IMR-90 (cell line): ENCODE measurements around the gene CCT7. TPM values are rescaled to one million over a fixed set of nuclear protein-coding genes. Genes with fewer than 3 reads are reported as not detected.

Source experiments
- ATAC-seq: fragments of 200-7000 bp; cut with Tn5 transposase; 2 replicates; pipeline ENCODE4 v1.9.1; 2020; ENCODE audit warnings: low read depth, mild to moderate bottlenecking, moderate library complexity
- BruUV-seq: library from RNA; stranded (reverse); fragments of 400-500 nt; replicated peaks from 2 replicates; lab custom pipeline; 2021; lab: Mats Ljungman, UMichigan
- CTCF ChIA-PET: fragments of 300-600 bp; formaldehyde crosslinking; extraction: SDS; loops from one replicate; lab custom pipeline; 2021; ENCODE audit warnings: antibody characterized with exemption; lab: Yijun Ruan, JAX
- POLR2A ChIA-PET: fragments of 300-600 bp; sonication (Branson Sonifier 250); formaldehyde crosslinking; loops from one replicate; lab custom pipeline; 2022; ENCODE audit warnings: antibody characterized with exemption; ENCODE audit not compliant: unreplicated experiment; lab: Charles Lee
- DNase-seq: peaks from one replicate; pipeline ENCODE4 v3.0.0; 2013
- H2AFZ ChIP-seq: replicated peaks from 2 replicates; pipeline ENCODE3; 2013; ENCODE audit warnings: low read length, mild to moderate bottlenecking; ENCODE audit not compliant: poor library complexity
- H2AK5ac ChIP-seq: 2 replicates; pipeline ENCODE4 v1.6.1; 2013; ENCODE audit warnings: low read depth, low read length, inconsistent platforms
- H2AK9ac ChIP-seq: replicated peaks from 2 replicates; pipeline ENCODE3; 2013; ENCODE audit warnings: mild to moderate bottlenecking, low read depth, low read length, moderate library complexity; ENCODE audit not compliant: poor library complexity
- H2BK120ac ChIP-seq: 2 replicates; pipeline ENCODE4 v1.6.1; 2013; ENCODE audit warnings: low read depth, low read length, inconsistent platforms
- H2BK15ac ChIP-seq: 3 replicates; pipeline ENCODE4 v1.6.1; 2013; ENCODE audit warnings: low read depth, low read length, inconsistent platforms
- H2BK20ac ChIP-seq: 2 replicates; pipeline ENCODE4 v1.6.1; 2013; ENCODE audit warnings: low read depth, mild to moderate bottlenecking, inconsistent platforms, low read length, moderate library complexity
- H2BK5ac ChIP-seq: 2 replicates; pipeline ENCODE4 v1.6.1; 2013; ENCODE audit warnings: mild to moderate bottlenecking, low read depth, low read length, inconsistent platforms; ENCODE audit not compliant: poor library complexity, severe bottlenecking
- H3K14ac ChIP-seq: replicated peaks from 2 replicates; pipeline ENCODE4 v1.6.1; 2013; ENCODE audit warnings: low read depth, low read length, inconsistent platforms
- H3K18ac ChIP-seq: 2 replicates; pipeline ENCODE4 v1.6.1; 2013; ENCODE audit warnings: low read depth, low read length, control low read depth
- H3K23ac ChIP-seq: 2 replicates; pipeline ENCODE4 v1.6.1; 2013; ENCODE audit warnings: low read depth, low read length, inconsistent platforms
- H3K27ac ChIP-seq: 2 replicates; pipeline ENCODE4 v1.5.1; 2013; ENCODE audit warnings: mild to moderate bottlenecking, control low read depth, low read length; ENCODE audit not compliant: insufficient read depth
- H3K27me3 ChIP-seq: 2 replicates; pipeline ENCODE4 v1.6.1; 2013; ENCODE audit warnings: low read length; ENCODE audit not compliant: control insufficient read depth, insufficient read depth
- H3K36me3 ChIP-seq: 2 replicates; pipeline ENCODE4 v1.6.1; 2013; ENCODE audit warnings: low read length, mixed read lengths; ENCODE audit not compliant: control insufficient read depth, insufficient read depth
- H3K4ac ChIP-seq: 2 replicates; pipeline ENCODE4 v1.6.1; 2013; ENCODE audit warnings: low read depth, low read length, inconsistent platforms
- H3K4me1 ChIP-seq: 2 replicates; pipeline ENCODE4 v1.6.1; 2013; ENCODE audit warnings: low read length, mixed read lengths; ENCODE audit not compliant: control insufficient read depth, insufficient read depth
- H3K4me2 ChIP-seq: 2 replicates; pipeline ENCODE4 v1.6.1; 2013; ENCODE audit warnings: low read depth, mild to moderate bottlenecking, control low read depth, low read length, moderate library complexity
- H3K4me3 ChIP-seq: 2 replicates; pipeline ENCODE4 v1.5.1; 2013; ENCODE audit warnings: low read depth, mild to moderate bottlenecking, control low read depth, low read length, moderate library complexity; ENCODE audit not compliant: insufficient read depth
- H3K56ac ChIP-seq: 2 replicates; pipeline ENCODE4 v1.6.1; 2013; ENCODE audit warnings: low read length, inconsistent platforms; ENCODE audit not compliant: insufficient read depth; ENCODE audit errors: extremely low read depth
- H3K79me1 ChIP-seq, 2 experiments: 2 replicates each; pipeline ENCODE4 v1.6.1; 2013; ENCODE audit warnings: low read length in 2 of 2, inconsistent platforms in 1 of 2, low read depth in 1 of 2
- H3K9ac ChIP-seq: 2 replicates; pipeline ENCODE4 v1.6.1; 2013; ENCODE audit warnings: low read depth, low read length, control low read depth
- H3K9me1 ChIP-seq: 2 replicates; pipeline ENCODE4 v1.6.1; 2013; ENCODE audit warnings: low read length, inconsistent platforms; ENCODE audit not compliant: insufficient read depth
- H3K9me3 ChIP-seq: 2 replicates; pipeline ENCODE4 v1.6.1; 2013; ENCODE audit warnings: low read length; ENCODE audit not compliant: control insufficient read depth, insufficient read depth
- H4K20me1 ChIP-seq: 2 replicates; pipeline ENCODE4 v1.6.1; 2013; ENCODE audit warnings: low read length, inconsistent platforms; ENCODE audit not compliant: insufficient read depth
- H4K5ac ChIP-seq: 2 replicates; pipeline ENCODE4 v1.6.1; 2013; ENCODE audit warnings: mild to moderate bottlenecking, low read depth, low read length, control low read depth
- H4K8ac ChIP-seq, 2 experiments: 2 replicates each; pipeline ENCODE4 v1.6.1; 2013; ENCODE audit warnings: low read depth in 2 of 2, low read length in 2 of 2, control low read depth in 1 of 2, inconsistent platforms in 1 of 2
- H4K91ac ChIP-seq: 2 replicates; pipeline ENCODE4 v1.6.1; 2013; ENCODE audit warnings: low read depth, low read length, inconsistent platforms; ENCODE audit not compliant: insufficient read depth
- CTCF ChIP-seq: conservative IDR thresholded peaks from 2 replicates; pipeline ENCODE4 v1.5.1; 2012; ENCODE audit warnings: mild to moderate bottlenecking, low read depth, low read length, improper control_type of control experiment
- ELK1 ChIP-seq: fragments of 150-350 bp; IDR thresholded peaks from 2 replicates; pipeline ENCODE4 v1.6.1; 2016; ENCODE audit warnings: low read depth, mild to moderate bottlenecking, low read length, moderate library complexity, borderline replicate concordance
- FOS ChIP-seq: fragments of 150-350 bp; IDR thresholded peaks from 2 replicates; pipeline ENCODE4 v1.6.1; 2016; ENCODE audit warnings: low read depth, low read length
- MAFK ChIP-seq: IDR thresholded peaks from 2 replicates; pipeline ENCODE4 v1.6.1; 2012; ENCODE audit warnings: low read depth, low read length, improper control_type of control experiment
- MXI1 ChIP-seq: IDR thresholded peaks from 2 replicates; pipeline ENCODE4 v1.6.1; 2012; ENCODE audit warnings: low read depth, mild to moderate bottlenecking, low read length, moderate library complexity, borderline replicate concordance
- POLR2A ChIP-seq: IDR thresholded peaks from 2 replicates; pipeline ENCODE4 v1.6.1; 2012; ENCODE audit warnings: mild to moderate bottlenecking, low read depth, low read length
- RAD21 ChIP-seq: IDR thresholded peaks from 2 replicates; pipeline ENCODE4 v1.6.1; 2012; ENCODE audit warnings: low read length, improper control_type of control experiment
- RCOR1 ChIP-seq: IDR thresholded peaks from 2 replicates; pipeline ENCODE4 v1.6.1; 2012; ENCODE audit warnings: mild to moderate bottlenecking, low read length, improper control_type of control experiment; ENCODE audit not compliant: insufficient replicate concordance
- WGBS, 2 experiments: methylation state at CpG; one replicate each; pipeline versions ENCODE4 v1.1.5 to v1.1.7; 2013; ENCODE audit warnings: missing lambda C conversion rate in 2 of 2; ENCODE audit not compliant: insufficient read length in 1 of 2; ENCODE audit errors: extremely low coverage in 2 of 2; 5-methylcytosine and 5-hydroxymethylcytosine counted together
- dilution Hi-C: fragments of 300-500 bp; cut with HindIII; formaldehyde crosslinking; loops from one replicate; pipeline ENCODE4 v1.14.3; 2018; ENCODE audit warnings: low sequenced_read_pairs; ENCODE audit not compliant: unreplicated experiment
- in situ Hi-C: fragments of 300-500 bp; cut with MboI; formaldehyde crosslinking; loops from 3 replicates; pipeline ENCODE4 v1.14.3; 2019; ENCODE audit warnings: low sequenced_read_pairs, inconsistent platforms, mixed read lengths
- intact Hi-C: fragments of 100-400 bp; cut with micrococcal nuclease; formaldehyde crosslinking; loops from 2 replicates; pipeline ENCODE4 v1.10.0; 2022
- polyA plus RNA-seq, 3 experiments: library from polyadenylated mRNA; depleted of rRNA; stranded (reverse); fragments of >200 nt; gene quantifications; 2 replicates each; pipeline ENCODE4 v1.2.3, GENCODE V29; 2012; ENCODE audit warnings: low replicate concordance in 1 of 3
- total RNA-seq: library from RNA; depleted of rRNA; stranded (reverse); fragments of >200 nt; gene quantifications from 2 replicates; pipeline ENCODE4 v1.2.3, GENCODE V29; 2012

The CCT7 gene
- total and polyA plus RNA-seq, 2 of the 4 experiments (the other 2 are of a cell fraction): 321 to 575 TPM

GRCh38 chr2:73282924-73283544, 48.9 kb downstream of the CCT7 start:
- H3K18ac ChIP-seq: no peak overlapping the region
- dilution Hi-C loops (no loop called here), in situ Hi-C loops (no loop called here), intact Hi-C loops (no loop called here)
- H3K79me1 ChIP-seq: peaks cover 0 to 4% of the 10 kb centered on the region in 2 experiments; a peak in 2 of 4 replicates
- peak overlapping the region; percentile 97 for H3K4me2 ChIP-seq
- H3K23ac ChIP-seq: no peak overlapping the region
- DNase-seq (no peak), ATAC-seq (no peak)
- CTCF ChIA-PET: no interaction called here
- peaks cover 12% of the 10 kb centered on the region for H3K27me3 ChIP-seq
- no peak overlapping the region for H4K8ac ChIP-seq
- no peak overlapping the region for H3K4ac ChIP-seq
- no peak overlapping the region for H3K27ac ChIP-seq
- H2AK9ac ChIP-seq: no peak overlapping the region
- no peaks in the 10 kb centered on the region for H3K9me3 ChIP-seq
- H2BK20ac ChIP-seq: no peak overlapping the region
- no peaks in the 10 kb centered on the region for H4K20me1 ChIP-seq
- no peak overlapping the region for H2BK15ac ChIP-seq
- no peak overlapping the region for H2BK120ac ChIP-seq
- H3K56ac ChIP-seq: no peak overlapping the region
- TF ChIP-seq FOS (no peak), POLR2A (no peak), CTCF (no peak), MXI1 (no peak), MAFK (no peak), ELK1 (no peak), RAD21 (no peak), RCOR1 (no peak)
- H3K9ac ChIP-seq: no peak overlapping the region
- H4K91ac ChIP-seq: no peak overlapping the region
- H4K5ac ChIP-seq: no peak overlapping the region
- H3K14ac ChIP-seq: no peak overlapping the region
- no peaks in the 10 kb centered on the region for H3K36me3 ChIP-seq
- H2BK5ac ChIP-seq: no peak overlapping the region
- H3K9me1 ChIP-seq: no peaks in the 10 kb centered on the region
- peak overlapping the region; percentile 63 for H3K4me3 ChIP-seq
- H2AK5ac ChIP-seq: no peak overlapping the region
- H3K4me1 ChIP-seq: peaks cover 3% of the 10 kb centered on the region; the same call in 1 of the 2 replicates
- WGBS, 2 experiments: no CpG with 5 or more reads among the region's 5 CpGs
- peak overlapping the region; percentile 18 for H2AFZ ChIP-seq
- POLR2A ChIA-PET: no interaction called here
- BruUV-seq: no TSS peak
